Fibroblast of gingiva (primary cell): ENCODE measurements around the gene CKAP2L.
"Not testable (repeated sequence)": the region's sequence is repeated elsewhere in the genome, so short reads cannot be mapped to it uniquely, and the experiment has no call there.

Source experiments
- DNase-seq: peaks from one replicate; pipeline ENCODE4 v3.0.0-alpha.2; 2011; ENCODE audit warnings: low read depth

Gene CKAP2L

GRCh38 chr2:112709703-112710102 is 54.7 kb downstream of the CKAP2L start:
- no peak for DNase-seq

GRCh38 chr2:112708968-112709367 is 55.4 kb downstream of the CKAP2L start:
- no peak for DNase-seq

- DNase-seq, result not testable (repeated sequence)
Observed at GRCh38 chr2:112706947-112707346, 57.5 kb downstream of the CKAP2L start.

GRCh38 chr2:112706170-112706664 is 58.2 kb downstream of the CKAP2L start:
- no peak for DNase-seq

GRCh38 chr2:112705575-112705974 is 58.8 kb downstream of the CKAP2L start:
- no peak for DNase-seq

GRCh38 chr2:112703684-112704083 is 60.7 kb downstream of the CKAP2L start:
- no peak for DNase-seq

GRCh38 chr2:112701052-112701451 is 63.4 kb downstream of the CKAP2L start:
- DNase-seq, result no peak

GRCh38 chr2:112699984-112700667 is 64.3 kb downstream of the CKAP2L start:
- DNase-seq, result peak; percentile 37

GRCh38 chr2:112698834-112699515 is 65.4 kb downstream of the CKAP2L start:
- DNase-seq, result no peak

- no peak for DNase-seq
Observed at GRCh38 chr2:112694182-112694581, 70.2 kb downstream of the CKAP2L start.

- no peak for DNase-seq
Observed at GRCh38 chr2:112693596-112693995, 70.8 kb downstream of the CKAP2L start.

GRCh38 chr2:112692918-112693317 is 71.5 kb downstream of the CKAP2L start:
- DNase-seq, result no peak

GRCh38 chr2:112692495-112692911 is 71.9 kb downstream of the CKAP2L start:
- peak; percentile 93 for DNase-seq

GRCh38 chr2:112691881-112692281 is 72.5 kb downstream of the CKAP2L start:
- DNase-seq, result no peak

- DNase-seq, result peak; percentile 66
Observed at GRCh38 chr2:112690853-112691401, 73.5 kb downstream of the CKAP2L start.

GRCh38 chr2:112688086-112688880 is 76.1 kb downstream of the CKAP2L start:
- no peak for DNase-seq

GRCh38 chr2:112687522-112687921 is 76.9 kb downstream of the CKAP2L start:
- no peak for DNase-seq
